ENCODE results near the gene NEGR1. TPM values are rescaled to one million over a fixed set of nuclear protein-coding genes. Genes with fewer than 3 reads are reported as not detected.

The NEGR1 gene
- polyA plus RNA-seq, 4 donors = 0.27 to 5.4 (median 1.7) TPM; not detected in 1

GRCh38 chr1:71582673-71583072 lies 699.7 kb downstream of the NEGR1 start:
- Histone ChIP-seq H3K9me3 (ENCODE audit: control insufficient read depth in 2 of 2, insufficient read depth in 1 of 2, low read depth in 1 of 2, low read length in 1 of 2) (no peaks in the 10 kb centered on the region), H3K4me3 (ENCODE audit: low read depth in 1 of 3, low read length in 3 of 3) (no peak overlapping the region), H3K27me3 (ENCODE audit: control insufficient read depth in 3 of 3, insufficient read depth in 3 of 3, low read length in 3 of 3) (no peaks in the 10 kb centered on the region), H3K36me3 (ENCODE audit: control insufficient read depth in 3 of 3, insufficient read depth in 2 of 3, low read depth in 1 of 3, low read length in 3 of 3) (no peaks in the 10 kb centered on the region), H3K4me1 (ENCODE audit: control insufficient read depth in 3 of 3, insufficient read depth in 2 of 3, low read depth in 1 of 3, low read length in 2 of 3) (no peaks in the 10 kb centered on the region), H3K27ac (ENCODE audit: low read depth in 1 of 3, low read length in 2 of 3) (no peak overlapping the region)
- WGBS, 3 donors = 36 to 66% (median 49%) methylated on average over 3 of the region's 3 CpGs
- FAIRE-seq = no peak
- DNase-seq = no peak

- 55 to 76% (median 65%) methylated on average over 3 of the region's 3 CpGs for WGBS, 3 donors
- H3K27me3 ChIP-seq (ENCODE audit: control insufficient read depth in 3 of 3, insufficient read depth in 3 of 3, low read length in 3 of 3) = no peaks in the 10 kb centered on the region
- FAIRE-seq (no peak), DNase-seq (no peak)
- no peaks in the 10 kb centered on the region for H3K4me1 ChIP-seq (ENCODE audit: control insufficient read depth in 3 of 3, insufficient read depth in 2 of 3, low read depth in 1 of 3, low read length in 2 of 3)
- H3K9me3 ChIP-seq (ENCODE audit: control insufficient read depth in 2 of 2, insufficient read depth in 1 of 2, low read depth in 1 of 2, low read length in 1 of 2) = no peaks in the 10 kb centered on the region
- no peaks in the 10 kb centered on the region for H3K36me3 ChIP-seq (ENCODE audit: control insufficient read depth in 3 of 3, insufficient read depth in 2 of 3, low read depth in 1 of 3, low read length in 3 of 3)
- no peak overlapping the region for H3K4me3 ChIP-seq (ENCODE audit: low read depth in 1 of 3, low read length in 3 of 3)
- no peak overlapping the region for H3K27ac ChIP-seq (ENCODE audit: low read depth in 1 of 3, low read length in 2 of 3)
Observed at GRCh38 chr1:71577451-71578131, 704.7 kb downstream of the NEGR1 start.

GRCh38 chr1:71572038-71572437 lies 710.3 kb downstream of the NEGR1 start:
- Histone ChIP-seq H3K9me3 (ENCODE audit: control insufficient read depth in 2 of 2, insufficient read depth in 1 of 2, low read depth in 1 of 2, low read length in 1 of 2) (no peaks in the 10 kb centered on the region), H3K27ac (ENCODE audit: low read depth in 1 of 3, low read length in 2 of 3) (no peak overlapping the region), H3K27me3 (ENCODE audit: control insufficient read depth in 3 of 3, insufficient read depth in 3 of 3, low read length in 3 of 3) (no peaks in the 10 kb centered on the region), H3K4me3 (ENCODE audit: low read depth in 1 of 3, low read length in 3 of 3) (no peak overlapping the region), H3K36me3 (ENCODE audit: control insufficient read depth in 3 of 3, insufficient read depth in 2 of 3, low read depth in 1 of 3, low read length in 3 of 3) (no peaks in the 10 kb centered on the region), H3K4me1 (ENCODE audit: control insufficient read depth in 3 of 3, insufficient read depth in 2 of 3, low read depth in 1 of 3, low read length in 2 of 3) (no peaks in the 10 kb centered on the region)
- FAIRE-seq (no peak), DNase-seq (no peak)
- WGBS, 3 donors = 56 to 72% (median 67%) methylated on average over 3 of the region's 3 CpGs

- no peaks in the 10 kb centered on the region for H3K27me3 ChIP-seq (ENCODE audit: control insufficient read depth in 3 of 3, insufficient read depth in 3 of 3, low read length in 3 of 3)
- DNase-seq (no peak), FAIRE-seq (no peak)
- no peaks in the 10 kb centered on the region for H3K4me1 ChIP-seq (ENCODE audit: control insufficient read depth in 3 of 3, insufficient read depth in 2 of 3, low read depth in 1 of 3, low read length in 2 of 3)
- no peak overlapping the region for H3K27ac ChIP-seq (ENCODE audit: low read depth in 1 of 3, low read length in 2 of 3)
- no peaks in the 10 kb centered on the region for H3K9me3 ChIP-seq (ENCODE audit: control insufficient read depth in 2 of 2, insufficient read depth in 1 of 2, low read depth in 1 of 2, low read length in 1 of 2)
- no peaks in the 10 kb centered on the region for H3K36me3 ChIP-seq (ENCODE audit: control insufficient read depth in 3 of 3, insufficient read depth in 2 of 3, low read depth in 1 of 3, low read length in 3 of 3)
- no peak overlapping the region for H3K4me3 ChIP-seq (ENCODE audit: low read depth in 1 of 3, low read length in 3 of 3)
- 81 to 85% (median 83%) methylated on average over 1 of the region's 1 CpG for WGBS, 3 donors
Observed at GRCh38 chr1:71566413-71566812, 715.9 kb downstream of the NEGR1 start.

- WGBS, 3 donors = 15 to 45% (median 41%) methylated on average over 3 of the region's 3 CpGs
Observed at GRCh38 chr1:71565831-71566230, 716.5 kb downstream of the NEGR1 start.

GRCh38 chr1:71565262-71565661 lies 717.1 kb downstream of the NEGR1 start:
- Histone ChIP-seq H3K4me1 (ENCODE audit: control insufficient read depth in 3 of 3, insufficient read depth in 2 of 3, low read depth in 1 of 3, low read length in 2 of 3) (no peaks in the 10 kb centered on the region), H3K36me3 (ENCODE audit: control insufficient read depth in 3 of 3, insufficient read depth in 2 of 3, low read depth in 1 of 3, low read length in 3 of 3) (no peaks in the 10 kb centered on the region), H3K27me3 (ENCODE audit: control insufficient read depth in 3 of 3, insufficient read depth in 3 of 3, low read length in 3 of 3) (no peaks in the 10 kb centered on the region), H3K9me3 (ENCODE audit: control insufficient read depth in 2 of 2, insufficient read depth in 1 of 2, low read depth in 1 of 2, low read length in 1 of 2) (no peaks in the 10 kb centered on the region), H3K27ac (ENCODE audit: low read depth in 1 of 3, low read length in 2 of 3) (no peak overlapping the region), H3K4me3 (ENCODE audit: low read depth in 1 of 3, low read length in 3 of 3) (no peak overlapping the region)
- FAIRE-seq (no peak), DNase-seq (no peak)

More at GRCh38 chr1:71565831-71566230, 716.5 kb downstream of the NEGR1 start:
- H3K27ac ChIP-seq (ENCODE audit: low read depth in 1 of 3, low read length in 2 of 3) = no peak overlapping the region
- H3K27me3 ChIP-seq (ENCODE audit: control insufficient read depth in 3 of 3, insufficient read depth in 3 of 3, low read length in 3 of 3) = no peaks in the 10 kb centered on the region
- no peaks in the 10 kb centered on the region for H3K9me3 ChIP-seq (ENCODE audit: control insufficient read depth in 2 of 2, insufficient read depth in 1 of 2, low read depth in 1 of 2, low read length in 1 of 2)
- DNase-seq (no peak), FAIRE-seq (no peak)
- H3K36me3 ChIP-seq (ENCODE audit: control insufficient read depth in 3 of 3, insufficient read depth in 2 of 3, low read depth in 1 of 3, low read length in 3 of 3) = no peaks in the 10 kb centered on the region
- H3K4me1 ChIP-seq (ENCODE audit: control insufficient read depth in 3 of 3, insufficient read depth in 2 of 3, low read depth in 1 of 3, low read length in 2 of 3) = no peaks in the 10 kb centered on the region
- no peak overlapping the region for H3K4me3 ChIP-seq (ENCODE audit: low read depth in 1 of 3, low read length in 3 of 3)

- DNase-seq = no peak
- H3K27ac ChIP-seq (ENCODE audit: low read depth in 1 of 3, low read length in 2 of 3) = no peak overlapping the region
- no peak for FAIRE-seq
- H3K4me3 ChIP-seq (ENCODE audit: low read depth in 1 of 3, low read length in 3 of 3) = no peak overlapping the region
- no peaks in the 10 kb centered on the region for H3K36me3 ChIP-seq (ENCODE audit: control insufficient read depth in 3 of 3, insufficient read depth in 2 of 3, low read depth in 1 of 3, low read length in 3 of 3)
- H3K9me3 ChIP-seq (ENCODE audit: control insufficient read depth in 2 of 2, insufficient read depth in 1 of 2, low read depth in 1 of 2, low read length in 1 of 2) = no peaks in the 10 kb centered on the region
- no peaks in the 10 kb centered on the region for H3K4me1 ChIP-seq (ENCODE audit: control insufficient read depth in 3 of 3, insufficient read depth in 2 of 3, low read depth in 1 of 3, low read length in 2 of 3)
- WGBS, 3 donors = 0 to 45% (median 0%) methylated on average over 1 of the region's 1 CpG
- H3K27me3 ChIP-seq (ENCODE audit: control insufficient read depth in 3 of 3, insufficient read depth in 3 of 3, low read length in 3 of 3) = no peaks in the 10 kb centered on the region
Observed at GRCh38 chr1:71562298-71562697, 720.0 kb downstream of the NEGR1 start.

GRCh38 chr1:71561729-71562128 lies 720.6 kb downstream of the NEGR1 start:
- 46 to 49% (median 47%) methylated on average over 2 of the region's 2 CpGs for WGBS, 3 donors
- no peak overlapping the region for H3K4me3 ChIP-seq (ENCODE audit: low read depth in 1 of 3, low read length in 3 of 3)
- no peaks in the 10 kb centered on the region for H3K36me3 ChIP-seq (ENCODE audit: control insufficient read depth in 3 of 3, insufficient read depth in 2 of 3, low read depth in 1 of 3, low read length in 3 of 3)
- no peaks in the 10 kb centered on the region for H3K4me1 ChIP-seq (ENCODE audit: control insufficient read depth in 3 of 3, insufficient read depth in 2 of 3, low read depth in 1 of 3, low read length in 2 of 3)
- DNase-seq = no peak
- no peaks in the 10 kb centered on the region for H3K27me3 ChIP-seq (ENCODE audit: control insufficient read depth in 3 of 3, insufficient read depth in 3 of 3, low read length in 3 of 3)
- H3K27ac ChIP-seq (ENCODE audit: low read depth in 1 of 3, low read length in 2 of 3) = no peak overlapping the region
- no peak for FAIRE-seq
- no peaks in the 10 kb centered on the region for H3K9me3 ChIP-seq (ENCODE audit: control insufficient read depth in 2 of 2, insufficient read depth in 1 of 2, low read depth in 1 of 2, low read length in 1 of 2)

GRCh38 chr1:71561206-71561605 lies 721.1 kb downstream of the NEGR1 start:
- Histone ChIP-seq H3K27ac (ENCODE audit: low read depth in 1 of 3, low read length in 2 of 3) (no peak overlapping the region), H3K4me1 (ENCODE audit: control insufficient read depth in 3 of 3, insufficient read depth in 2 of 3, low read depth in 1 of 3, low read length in 2 of 3) (no peaks in the 10 kb centered on the region), H3K4me3 (ENCODE audit: low read depth in 1 of 3, low read length in 3 of 3) (no peak overlapping the region), H3K27me3 (ENCODE audit: control insufficient read depth in 3 of 3, insufficient read depth in 3 of 3, low read length in 3 of 3) (no peaks in the 10 kb centered on the region), H3K36me3 (ENCODE audit: control insufficient read depth in 3 of 3, insufficient read depth in 2 of 3, low read depth in 1 of 3, low read length in 3 of 3) (no peaks in the 10 kb centered on the region), H3K9me3 (ENCODE audit: control insufficient read depth in 2 of 2, insufficient read depth in 1 of 2, low read depth in 1 of 2, low read length in 1 of 2) (no peaks in the 10 kb centered on the region)
- no peak for DNase-seq
- FAIRE-seq = no peak
- 67 to 82% (median 76%) methylated on average over 2 of the region's 2 CpGs for WGBS, 3 donors

Measured in small intestine (tissue), 7 donors.